ENCODE data around the gene OMP.
A peak's percentile ranks its signal among the peaks of the same experiment; 100 is the strongest.

OMP gene

DNA sequence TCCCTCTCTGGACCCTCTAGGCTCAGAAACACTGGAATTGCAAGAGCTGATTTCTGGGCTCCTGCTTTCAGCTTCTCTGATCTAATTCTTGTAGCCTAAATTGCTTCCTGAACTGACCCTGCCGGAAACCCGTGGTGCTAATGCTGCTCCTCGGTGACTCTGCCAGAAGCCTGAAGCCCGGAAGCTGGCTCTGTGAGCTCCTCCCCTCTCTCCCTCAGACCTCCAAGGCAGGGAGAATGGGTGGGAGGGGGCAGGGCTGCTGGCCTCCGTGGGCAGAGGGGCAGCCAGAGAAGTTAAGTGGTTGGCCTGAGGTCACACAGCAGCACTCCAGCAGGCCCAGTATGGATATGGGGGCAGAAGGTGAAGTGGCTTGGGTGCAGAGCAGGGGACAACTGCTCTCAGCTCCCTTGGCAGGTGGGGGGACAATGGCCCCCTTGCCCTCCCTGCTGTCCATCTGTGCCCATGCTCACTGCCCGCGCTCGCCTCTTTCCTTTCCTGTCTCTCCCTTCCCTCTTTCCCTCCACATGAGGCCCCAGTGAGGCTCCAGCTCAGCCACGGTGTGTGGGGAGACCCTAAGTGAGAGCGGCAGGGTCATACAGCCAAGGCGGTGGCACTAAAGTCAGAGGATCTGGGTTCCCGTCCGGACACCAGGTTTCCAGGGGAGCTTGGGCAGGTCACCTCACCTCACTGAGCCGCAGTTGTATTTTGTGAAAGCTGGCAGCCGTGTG is 19.6 kb upstream of the OMP start:
- Histone ChIP-seq H3K9ac (ENCODE audit: low read depth, low read length, poor library complexity, severe bottlenecking) (peak overlapping the region; percentile 69), H3K79me2 (ENCODE audit: insufficient read depth, low read length) (peaks cover 24% of the 10 kb centered on the region; the same call in 1 of the 2 replicates), H3K9me3 (ENCODE audit: insufficient read depth, low read depth, low read length) (no peaks in the 10 kb centered on the region), H2AFZ (ENCODE audit: low read length) (no peak overlapping the region), H3K4me3 (ENCODE audit: low read length, poor library complexity, severe bottlenecking) (peak overlapping the region; percentile 73), H3K9me2 (replicated peaks; ENCODE audit: low read depth, low read length) (no peaks in the 10 kb centered on the region), H3F3A (ENCODE audit: low read depth) (no peaks in the 10 kb centered on the region), H3K4me2 (ENCODE audit: low read depth, low read length, poor library complexity, severe bottlenecking) (peak overlapping the region; percentile 89), H3K27me3 (ENCODE audit: insufficient read depth, low read length, poor library complexity, severe bottlenecking) (no peaks in the 10 kb centered on the region), H3K4me1 (ENCODE audit: insufficient read depth, low read length, poor library complexity, severe bottlenecking) (peaks cover 59% of the 10 kb centered on the region), H3K36me3 (ENCODE audit: insufficient read depth, low read length) (no peaks in the 10 kb centered on the region; the same call in 1 of the 2 replicates), H4K20me1 (ENCODE audit: insufficient read depth, low read length, poor library complexity, severe bottlenecking) (no peaks in the 10 kb centered on the region)
- TF ChIP-seq, protein P1, sequence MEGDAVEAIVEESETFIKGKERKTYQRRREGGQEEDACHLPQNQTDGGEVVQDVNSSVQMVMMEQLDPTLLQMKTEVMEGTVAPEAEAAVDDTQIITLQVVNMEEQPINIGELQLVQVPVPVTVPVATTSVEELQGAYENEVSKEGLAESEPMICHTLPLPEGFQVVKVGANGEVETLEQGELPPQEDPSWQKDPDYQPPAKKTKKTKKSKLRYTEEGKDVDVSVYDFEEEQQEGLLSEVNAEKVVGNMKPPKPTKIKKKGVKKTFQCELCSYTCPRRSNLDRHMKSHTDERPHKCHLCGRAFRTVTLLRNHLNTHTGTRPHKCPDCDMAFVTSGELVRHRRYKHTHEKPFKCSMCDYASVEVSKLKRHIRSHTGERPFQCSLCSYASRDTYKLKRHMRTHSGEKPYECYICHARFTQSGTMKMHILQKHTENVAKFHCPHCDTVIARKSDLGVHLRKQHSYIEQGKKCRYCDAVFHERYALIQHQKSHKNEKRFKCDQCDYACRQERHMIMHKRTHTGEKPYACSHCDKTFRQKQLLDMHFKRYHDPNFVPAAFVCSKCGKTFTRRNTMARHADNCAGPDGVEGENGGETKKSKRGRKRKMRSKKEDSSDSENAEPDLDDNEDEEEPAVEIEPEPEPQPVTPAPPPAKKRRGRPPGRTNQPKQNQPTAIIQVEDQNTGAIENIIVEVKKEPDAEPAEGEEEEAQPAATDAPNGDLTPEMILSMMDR (conservative IDR thresholded peaks at IDR 0.05; ENCODE audit: low read length) = no peak
- no peak for TF ChIP-seq EZH2phosphoT487 (IDR thresholded peaks at IDR 0.05; ENCODE audit: borderline replicate concordance)

GRCh38 chr11:77083566-77084245 is 18.9 kb upstream of the OMP start:
- H3K27me3 ChIP-seq (ENCODE audit: insufficient read depth, low read length, poor library complexity, severe bottlenecking) = no peaks in the 10 kb centered on the region
- peak overlapping the region; percentile 89 for H3K4me2 ChIP-seq (ENCODE audit: low read depth, low read length, poor library complexity, severe bottlenecking)
- peaks cover 59% of the 10 kb centered on the region for H3K4me1 ChIP-seq (ENCODE audit: insufficient read depth, low read length, poor library complexity, severe bottlenecking)
- H3K9me3 ChIP-seq (ENCODE audit: insufficient read depth, low read depth, low read length) = no peaks in the 10 kb centered on the region
- H3F3A ChIP-seq (ENCODE audit: low read depth) = no peaks in the 10 kb centered on the region
- peak overlapping the region; percentile 73 for H3K4me3 ChIP-seq (ENCODE audit: low read length, poor library complexity, severe bottlenecking)
- TF ChIP-seq, protein P1 (conservative IDR thresholded peaks at IDR 0.05; ENCODE audit: low read length) = no peak
- TF ChIP-seq EZH2phosphoT487 (IDR thresholded peaks at IDR 0.05; ENCODE audit: borderline replicate concordance) = no peak
- H3K9me2 ChIP-seq (replicated peaks; ENCODE audit: low read depth, low read length) = no peaks in the 10 kb centered on the region
- H3K9ac ChIP-seq (ENCODE audit: low read depth, low read length, poor library complexity, severe bottlenecking) = peak overlapping the region; percentile 69
- H2AFZ ChIP-seq (ENCODE audit: low read length) = no peak overlapping the region
- no peaks in the 10 kb centered on the region; the same call in 1 of the 2 replicates for H3K36me3 ChIP-seq (ENCODE audit: insufficient read depth, low read length)
- H3K79me2 ChIP-seq (ENCODE audit: insufficient read depth, low read length) = peaks cover 20% of the 10 kb centered on the region; the same call in 1 of the 2 replicates
- H4K20me1 ChIP-seq (ENCODE audit: insufficient read depth, low read length, poor library complexity, severe bottlenecking) = no peaks in the 10 kb centered on the region

- no peak overlapping the region for H3K4me3 ChIP-seq (ENCODE audit: low read length, poor library complexity, severe bottlenecking)
- TF ChIP-seq, protein P1 (conservative IDR thresholded peaks at IDR 0.05; ENCODE audit: low read length) = no peak
- TF ChIP-seq EZH2phosphoT487 (IDR thresholded peaks at IDR 0.05; ENCODE audit: borderline replicate concordance) = no peak
- H3F3A ChIP-seq (ENCODE audit: low read depth) = no peaks in the 10 kb centered on the region
- H3K36me3 ChIP-seq (ENCODE audit: insufficient read depth, low read length) = no peaks in the 10 kb centered on the region; the same call in 1 of the 2 replicates
- H3K4me2 ChIP-seq (ENCODE audit: low read depth, low read length, poor library complexity, severe bottlenecking) = no peak overlapping the region
- H3K27me3 ChIP-seq (ENCODE audit: insufficient read depth, low read length, poor library complexity, severe bottlenecking) = no peaks in the 10 kb centered on the region
- H3K79me2 ChIP-seq (ENCODE audit: insufficient read depth, low read length) = peaks cover 15% of the 10 kb centered on the region; the same call in 1 of the 2 replicates
- H3K4me1 ChIP-seq (ENCODE audit: insufficient read depth, low read length, poor library complexity, severe bottlenecking) = peaks cover 52% of the 10 kb centered on the region
- H4K20me1 ChIP-seq (ENCODE audit: insufficient read depth, low read length, poor library complexity, severe bottlenecking) = no peaks in the 10 kb centered on the region
- no peaks in the 10 kb centered on the region for H3K9me2 ChIP-seq (replicated peaks; ENCODE audit: low read depth, low read length)
- no peak overlapping the region for H3K9ac ChIP-seq (ENCODE audit: low read depth, low read length, poor library complexity, severe bottlenecking)
- H3K9me3 ChIP-seq (ENCODE audit: insufficient read depth, low read depth, low read length) = no peaks in the 10 kb centered on the region
- H2AFZ ChIP-seq (ENCODE audit: low read length) = no peak overlapping the region
Measured at GRCh38 chr11:77084581-77085191, 18.0 kb upstream of the OMP start.
